ENCODE data around the gene PIGU. TPM values are rescaled to one million over a fixed set of nuclear protein-coding genes. Genes with fewer than 3 reads are reported as not detected.

The PIGU gene
- total and polyA plus RNA-seq, 2 of the 13 experiments (the other 11 are each of a cell fraction or from before 2014, with no cell fraction given) = 45.5 to 231 TPM

GRCh38 chr20:34621383-34622367 lies 55.2 kb downstream of the PIGU start (continued):
- TF ChIP-seq CSRNP2 (CRISPR knock-in tag; conservative IDR thresholded peaks at IDR 0.05; ENCODE audit: low read depth) (no peak), MIXL1 (CRISPR knock-in tag; IDR thresholded peaks at IDR 0.05) (peak; percentile 96), ZNF724P (CRISPR knock-in tag; IDR thresholded peaks at IDR 0.05; ENCODE audit: borderline replicate concordance) (peak; percentile 76; the same call in 1 of the 2 replicates), ZNF550 (CRISPR knock-in tag; IDR thresholded peaks at IDR 0.05; ENCODE audit: borderline replicate concordance) (no peak), ZNF253 (CRISPR knock-in tag; IDR thresholded peaks at IDR 0.05; ENCODE audit: borderline replicate concordance) (peak; percentile 65; the same call in 1 of the 2 replicates), MTA3 (CRISPR knock-in tag; IDR thresholded peaks at IDR 0.05) (no peak), FOXC1 (CRISPR knock-in tag; IDR thresholded peaks at IDR 0.05; ENCODE audit: borderline replicate concordance) (peak; percentile 82; the same call in 1 of the 2 replicates), PBX2 (CRISPR knock-in tag; IDR thresholded peaks at IDR 0.05) (peak; percentile 55; the same call in 1 of the 2 replicates), SMAD9 (CRISPR knock-in tag; IDR thresholded peaks at IDR 0.05) (no peak), ZNF687 (CRISPR knock-in tag; IDR thresholded peaks at IDR 0.05) (peak; percentile 80), SCMH1 (CRISPR knock-in tag; IDR thresholded peaks at IDR 0.05; ENCODE audit: borderline replicate concordance) (no peak), SNAI1 (CRISPR knock-in tag; IDR thresholded peaks at IDR 0.05; ENCODE audit: borderline replicate concordance) (peak; percentile 62; the same call in 1 of the 2 replicates), ZNF781 (CRISPR knock-in tag; IDR thresholded peaks at IDR 0.05; ENCODE audit: borderline replicate concordance, not compliant biosample characterization) (peak; percentile 65), MYC (CRISPR knock-in tag; IDR thresholded peaks at IDR 0.05; ENCODE audit: borderline replicate concordance) (peak; percentile 67; the same call in 1 of the 2 replicates), ZBTB3 (CRISPR knock-in tag; IDR thresholded peaks at IDR 0.05; ENCODE audit: borderline replicate concordance, low read depth) (peak; percentile 37; the same call in 1 of the 2 replicates), PPARG (CRISPR knock-in tag; conservative IDR thresholded peaks at IDR 0.05) (peak; percentile 95), ZNF263 (CRISPR knock-in tag; IDR thresholded peaks at IDR 0.05) (peak; percentile 41)
